ENCODE data around the gene ZNF76. TPM values are rescaled to one million over a fixed set of nuclear protein-coding genes. Genes with fewer than 3 reads are reported as not detected.

ZNF76 gene
- total RNA-seq, 4 donors from 2014 or later, result 18.9 to 56.1 (median 41.1) TPM

DNA sequence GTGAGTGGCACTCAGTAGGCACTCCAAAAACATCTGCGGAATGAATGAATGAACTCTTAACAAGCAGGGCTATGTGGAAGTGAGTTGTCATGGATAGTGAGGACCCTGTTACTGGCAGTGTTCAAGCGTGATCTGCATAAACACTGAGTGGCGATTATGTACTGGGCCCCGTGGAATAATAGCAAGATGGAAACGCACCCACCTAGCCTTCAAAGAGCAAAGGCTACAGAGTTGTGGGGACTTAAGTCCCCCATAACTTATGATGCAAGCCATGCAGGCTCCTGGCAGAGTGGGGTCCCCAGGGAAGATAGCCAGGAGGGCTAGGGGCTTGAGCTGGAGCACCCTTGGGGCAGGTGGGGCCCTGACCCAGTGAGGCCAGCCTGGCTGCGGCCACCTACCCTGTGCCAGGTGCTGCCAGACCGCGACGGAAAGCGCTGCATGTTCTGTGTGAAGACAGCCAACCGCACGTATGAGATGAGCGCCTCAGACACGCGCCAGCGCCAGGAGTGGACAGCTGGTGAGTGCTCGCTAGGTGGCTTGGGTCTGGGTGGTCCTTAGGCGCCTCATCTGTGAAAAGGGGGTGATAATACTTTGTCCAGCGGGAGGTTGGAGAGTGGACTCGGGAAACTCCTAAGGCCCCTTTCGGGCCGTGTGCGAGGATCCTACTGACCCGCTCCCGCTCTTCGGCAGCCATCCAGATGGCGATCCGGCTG, 58.1 kb downstream of the ZNF76 start:
- intact Hi-C loops (cut with DNase I; ENCODE audit: low total_unique reads), result no loop called here
- TF ChIP-seq POLR2A (IDR thresholded peaks at IDR 0.05), result no peak
- TF ChIP-seq CTCF (IDR thresholded peaks at IDR 0.05), result no peak
- peak overlapping the region in 1 of 2 donors; percentile 0 for H3K27ac ChIP-seq
- no peaks in the 10 kb centered on the region for H3K27me3 ChIP-seq
- DNase-seq, result no peak
- H3K4me3 ChIP-seq, result peak overlapping the region; percentile 28 to 41
- H3K4me1 ChIP-seq, result peaks cover 3 to 10% of the 10 kb centered on the region in 2 donors
- no peaks in the 10 kb centered on the region for H3K9me3 ChIP-seq
- no peaks in the 10 kb centered on the region for H3K36me3 ChIP-seq

DNA sequence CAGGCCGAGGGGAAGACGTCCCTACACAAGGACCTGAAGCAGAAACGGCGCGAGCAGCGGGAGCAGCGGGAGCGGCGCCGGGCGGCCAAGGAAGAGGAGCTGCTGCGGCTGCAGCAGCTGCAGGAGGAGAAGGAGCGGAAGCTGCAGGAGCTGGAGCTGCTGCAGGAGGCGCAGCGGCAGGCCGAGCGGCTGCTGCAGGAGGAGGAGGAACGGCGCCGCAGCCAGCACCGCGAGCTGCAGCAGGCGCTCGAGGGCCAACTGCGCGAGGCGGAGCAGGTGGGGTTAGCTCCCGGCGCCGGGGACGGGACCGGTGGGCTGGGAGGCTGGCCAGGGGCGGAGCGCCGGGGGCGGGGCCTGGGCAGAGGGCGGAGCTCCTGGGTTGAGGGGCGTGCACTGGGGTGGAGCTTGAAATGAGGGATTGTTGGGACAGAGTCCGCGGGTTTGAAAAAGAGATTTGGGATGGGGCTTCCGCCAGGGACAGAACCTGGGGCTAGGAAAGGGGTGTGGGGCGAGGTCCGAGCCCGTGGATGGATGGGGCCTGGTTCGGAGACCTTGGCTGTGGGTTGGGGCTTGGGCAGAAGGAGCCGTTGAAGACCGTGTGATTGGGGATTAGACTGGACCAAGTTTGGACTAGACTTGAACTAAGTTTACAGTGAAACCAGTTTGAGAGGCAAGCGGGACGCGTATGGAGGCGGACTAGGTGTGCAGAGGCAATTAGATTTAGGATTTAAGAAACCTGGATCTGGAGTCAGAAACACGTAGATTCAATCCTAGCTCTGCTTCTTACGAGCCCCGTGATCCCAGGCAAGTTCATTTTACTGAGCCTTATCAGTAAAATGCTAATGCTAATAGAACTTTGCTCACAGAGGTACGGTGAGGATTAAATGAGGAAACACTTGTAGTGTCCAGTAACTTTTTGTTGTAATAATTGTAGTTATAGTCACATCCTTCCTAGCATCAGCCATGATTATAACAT, 58.9 kb downstream of the ZNF76 start:
- Histone ChIP-seq H3K9me3 (no peaks in the 10 kb centered on the region), H3K4me3 (peak overlapping the region; percentile 28 to 41), H3K4me1 (peaks cover 3 to 10% of the 10 kb centered on the region in 2 donors), H3K27ac (peak overlapping the region; percentile 38 to 57), H3K27me3 (no peaks in the 10 kb centered on the region), H3K36me3 (no peaks in the 10 kb centered on the region)
- intact Hi-C loops (cut with DNase I; ENCODE audit: low total_unique reads), result no loop called here
- TF ChIP-seq CTCF (IDR thresholded peaks at IDR 0.05) (peak in 1 of 4 experiments; percentile 14), POLR2A (IDR thresholded peaks at IDR 0.05) (peak in 1 of 2 donors; percentile 37)
- DNase-seq, result peak; percentile 82 to 91

DNA sequence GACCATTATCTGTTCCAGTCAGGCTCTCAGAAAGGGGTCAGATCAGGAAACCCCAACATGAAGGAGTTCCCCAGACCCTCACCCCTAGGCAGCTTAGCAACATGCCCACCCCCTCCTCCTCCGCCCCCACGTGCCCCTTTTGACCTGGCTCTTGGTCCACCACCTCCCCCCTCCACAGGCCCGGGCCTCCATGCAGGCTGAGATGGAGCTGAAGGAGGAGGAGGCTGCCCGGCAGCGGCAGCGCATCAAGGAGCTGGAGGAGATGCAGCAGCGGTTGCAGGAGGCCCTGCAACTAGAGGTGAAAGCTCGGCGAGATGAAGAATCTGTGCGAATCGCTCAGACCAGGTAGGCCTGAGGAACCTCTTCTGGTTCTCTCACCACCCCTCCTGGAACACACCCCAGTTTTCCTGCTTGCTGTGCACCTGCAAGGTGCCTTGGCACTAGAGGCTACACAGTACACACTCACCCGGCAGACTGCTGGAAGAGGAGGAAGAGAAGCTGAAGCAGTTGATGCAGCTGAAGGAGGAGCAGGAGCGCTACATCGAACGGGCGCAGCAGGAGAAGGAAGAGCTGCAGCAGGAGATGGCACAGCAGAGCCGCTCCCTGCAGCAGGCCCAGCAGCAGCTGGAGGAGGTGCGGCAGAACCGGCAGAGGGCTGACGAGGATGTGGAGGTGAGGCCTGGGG, 60.0 kb downstream of the ZNF76 start:
- Histone ChIP-seq H3K36me3 (no peaks in the 10 kb centered on the region), H3K4me3 (no peak overlapping the region), H3K27me3 (no peaks in the 10 kb centered on the region), H3K27ac (no peak overlapping the region), H3K4me1 (peaks cover 3 to 10% of the 10 kb centered on the region in 2 donors), H3K9me3 (no peaks in the 10 kb centered on the region)
- intact Hi-C loops (cut with DNase I; ENCODE audit: low total_unique reads), result no loop called here
- no peak for DNase-seq
- TF ChIP-seq POLR2A (IDR thresholded peaks at IDR 0.05), result no peak

DNA sequence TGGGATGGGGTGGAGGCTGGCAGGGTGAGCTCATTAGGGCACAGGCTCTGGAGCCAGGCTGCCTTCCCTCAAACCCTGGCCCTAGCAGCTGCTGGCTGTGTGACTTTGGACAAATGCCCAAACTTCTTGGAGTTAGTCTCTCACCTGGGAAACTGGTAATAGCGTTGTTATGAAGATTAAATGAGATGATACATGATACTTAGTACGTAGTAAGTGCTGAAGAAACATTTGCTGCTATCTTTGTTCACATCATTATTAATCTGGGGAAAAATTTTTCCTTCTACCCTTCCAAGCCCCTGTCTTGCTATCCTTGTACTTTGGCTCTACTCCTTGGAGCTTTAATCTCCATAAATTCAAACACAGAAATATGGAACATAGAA, 60.5 kb downstream of the ZNF76 start:
- H3K27me3 ChIP-seq, result no peaks in the 10 kb centered on the region
- no peak overlapping the region for H3K4me3 ChIP-seq
- no peaks in the 10 kb centered on the region for H3K9me3 ChIP-seq
- intact Hi-C loops (cut with DNase I; ENCODE audit: low total_unique reads), result no loop called here
- peaks cover 3 to 10% of the 10 kb centered on the region in 2 donors for H3K4me1 ChIP-seq
- no peaks in the 10 kb centered on the region for H3K36me3 ChIP-seq
- DNase-seq, result no peak
- TF ChIP-seq CTCF (IDR thresholded peaks at IDR 0.05) (no peak), POLR2A (IDR thresholded peaks at IDR 0.05) (no peak)
- no peak overlapping the region for H3K27ac ChIP-seq

GRCh38 chr6:35321091-35321490, 61.6 kb downstream of the ZNF76 start:
- no peak for DNase-seq
- TF ChIP-seq CTCF (IDR thresholded peaks at IDR 0.05) (no peak), POLR2A (IDR thresholded peaks at IDR 0.05) (no peak)

More at GRCh38 chr6:35321091-35321490, 61.6 kb downstream of the ZNF76 start:
- Histone ChIP-seq H3K4me1 (peaks cover 3 to 10% of the 10 kb centered on the region in 2 donors), H3K9me3 (no peaks in the 10 kb centered on the region), H3K27ac (no peak overlapping the region), H3K27me3 (no peaks in the 10 kb centered on the region), H3K4me3 (no peak overlapping the region), H3K36me3 (no peaks in the 10 kb centered on the region)
- intact Hi-C loops (cut with DNase I; ENCODE audit: low total_unique reads), result no loop called here
